ENCODE data around the gene PCDHGB1.

GRCh38 chr5:141399555-141400258 is 49.8 kb downstream of the PCDHGB1 start:
- no peak for TF ChIP-seq GATA3 (IDR thresholded peaks at IDR 0.05; ENCODE audit: low read depth, low read length)
- no peak for TF ChIP-seq GATA2 (IDR thresholded peaks at IDR 0.05; ENCODE audit: low read depth, low read length)
